Measurements from ENCODE around the gene WDFY1. TPM values are rescaled to one million over a fixed set of nuclear protein-coding genes. Genes with fewer than 3 reads are reported as not detected.

WDFY1 gene
- total RNA-seq, 4 donors from 2014 or later = 40.4 to 99.6 (median 71.6) TPM

DNA sequence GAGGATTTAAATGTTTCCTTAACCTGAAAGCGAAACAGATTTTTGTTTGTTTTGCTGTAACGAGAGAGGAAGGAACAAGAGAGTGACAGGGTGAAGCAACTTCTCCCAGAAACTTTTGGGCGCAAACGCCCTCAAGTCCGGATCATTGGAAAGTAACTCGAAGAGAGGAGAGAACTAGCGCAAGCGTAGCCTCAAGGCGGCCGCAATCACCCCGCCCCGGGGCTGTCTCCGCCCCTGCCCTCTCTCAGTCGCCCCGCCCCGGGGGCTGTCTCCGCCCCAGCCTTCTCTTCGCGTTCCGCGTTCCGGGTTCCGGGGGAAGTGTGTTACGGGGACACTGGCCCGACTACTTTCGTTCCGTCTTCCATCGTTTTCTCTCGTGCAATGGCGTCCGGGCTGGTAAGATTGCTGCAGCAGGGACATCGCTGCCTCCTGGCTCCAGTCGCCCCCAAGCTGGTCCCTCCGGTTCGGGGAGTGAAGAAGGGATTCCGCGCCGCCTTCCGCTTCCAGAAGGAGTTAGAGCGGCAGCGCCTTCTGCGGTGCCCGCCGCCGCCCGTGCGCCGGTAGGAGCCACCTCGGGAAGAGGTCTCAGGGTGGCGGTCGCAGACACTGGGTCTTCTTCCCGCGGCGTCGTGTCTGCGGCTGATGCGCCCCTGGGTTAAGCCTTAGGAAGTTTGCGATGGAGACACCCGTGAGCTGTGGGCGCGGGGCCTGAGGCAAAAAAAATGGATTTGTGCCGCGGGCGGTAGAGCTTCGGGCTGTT lies 12.1 kb upstream of the WDFY1 start, which contains the start of gene MRPL44:
MRPL44 (plus strand) TSS at position 372 of the 760 bp plus-strand sequence; CDS start at position 382, 10 bp downstream.
- Histone ChIP-seq H3K36me3 (no peaks in the 10 kb centered on the region), H3K27me3 (no peaks in the 10 kb centered on the region), H3K27ac (peak within 1 kb of the TSS; percentile 81 to 88 (median 86)), H3K4me1 (peaks cover 21 to 61% (median 50%) of the 10 kb centered on the region in 4 donors), H3K9me3 (no peaks in the 10 kb centered on the region), H3K4me3 (peak within 1 kb of the TSS; percentile 63 to 99 (median 72))
- intact Hi-C loops (cut with DNase I; ENCODE audit: low total_unique reads) = no loop called here
- no peak for TF ChIP-seq EP300 (IDR thresholded peaks at IDR 0.05; ENCODE audit: low read depth)
- peak; percentile 61 to 84 (median 80) for TF ChIP-seq POLR2AphosphoS5 (IDR thresholded peaks at IDR 0.05)
- TF ChIP-seq POLR2A (IDR thresholded peaks at IDR 0.05) = peak; percentile 54
- peak in 1 of 5 experiments; percentile 10 for TF ChIP-seq CTCF (IDR thresholded peaks at IDR 0.05)
- 0% methylated on average over 17 to 32 of the region's 65 CpGs for WGBS, 2 donors (ENCODE audit: low coverage in 1 of 2)
- in situ Hi-C loops (cut with MboI; ENCODE audit: low pct_ligation_motif_present in 1 of 4, low pct_unique_long_range_greater_than_20kb in 1 of 4, low sequenced_read_pairs in 3 of 4) = loop anchor here in 1 of 4 donors (25.0 kb wide), 1 partner anchor 680 kb away; no protein-coding TSS in a partner anchor
- DNase-seq = peak; percentile 98

GRCh38 chr2:223956300-223956699 lies 11.2 kb upstream of the WDFY1 start:
- Histone ChIP-seq H3K27me3 (no peaks in the 10 kb centered on the region), H3K36me3 (no peaks in the 10 kb centered on the region), H3K4me1 (peaks cover 21 to 60% (median 44%) of the 10 kb centered on the region in 4 donors), H3K27ac (peak overlapping the region; percentile 81 to 88 (median 86)), H3K9me3 (no peaks in the 10 kb centered on the region), H3K4me3 (no peak overlapping the region)
- intact Hi-C loops (cut with DNase I; ENCODE audit: low total_unique reads) (no loop called here), in situ Hi-C loops (cut with MboI; ENCODE audit: low pct_ligation_motif_present in 1 of 4, low pct_unique_long_range_greater_than_20kb in 1 of 4, low sequenced_read_pairs in 3 of 4) (loop anchor here in 1 of 4 donors (25.0 kb wide), 1 partner anchor 681 kb away; no protein-coding TSS in a partner anchor)
- no peak for DNase-seq
- 80 to 100% methylated on average over 2 to 4 of the region's 4 CpGs for WGBS, 2 donors (ENCODE audit: low coverage in 1 of 2)
- TF ChIP-seq POLR2AphosphoS5 (IDR thresholded peaks at IDR 0.05) (no peak), CTCF (IDR thresholded peaks at IDR 0.05) (no peak), EP300 (IDR thresholded peaks at IDR 0.05; ENCODE audit: low read depth) (no peak)

GRCh38 chr2:223954401-223954800 lies 9.3 kb upstream of the WDFY1 start:
- no peak overlapping the region for H3K27ac ChIP-seq
- peaks cover 10 to 58% (median 32%) of the 10 kb centered on the region in 4 donors for H3K4me1 ChIP-seq
- in situ Hi-C loops (cut with MboI; ENCODE audit: low pct_ligation_motif_present in 1 of 4, low pct_unique_long_range_greater_than_20kb in 1 of 4, low sequenced_read_pairs in 3 of 4) (loop anchor here in 1 of 4 donors (25.0 kb wide), 1 partner anchor 683 kb away; no protein-coding TSS in a partner anchor), intact Hi-C loops (cut with DNase I; ENCODE audit: low total_unique reads) (no loop called here)
- no peaks in the 10 kb centered on the region for H3K9me3 ChIP-seq
- H3K27me3 ChIP-seq = no peaks in the 10 kb centered on the region
- H3K4me3 ChIP-seq = no peak overlapping the region
- no peak for DNase-seq
- 91% methylated on average over 1 to 3 of the region's 3 CpGs for WGBS, 2 donors (ENCODE audit: low coverage in 1 of 2)
- TF ChIP-seq EP300 (IDR thresholded peaks at IDR 0.05; ENCODE audit: low read depth) = no peak
- no peak for TF ChIP-seq POLR2AphosphoS5 (IDR thresholded peaks at IDR 0.05)
- TF ChIP-seq CTCF (IDR thresholded peaks at IDR 0.05) = no peak
- TF ChIP-seq POLR2A (IDR thresholded peaks at IDR 0.05) = no peak
- H3K36me3 ChIP-seq = no peaks in the 10 kb centered on the region

GRCh38 chr2:223952280-223952968 lies 7.3 kb upstream of the WDFY1 start:
- Histone ChIP-seq H3K9me3 (no peaks in the 10 kb centered on the region), H3K4me1 (peaks cover 0 to 46% (median 17%) of the 10 kb centered on the region in 4 donors), H3K27ac (peak overlapping the region; percentile 38 to 77 (median 66)), H3K27me3 (no peaks in the 10 kb centered on the region), H3K36me3 (no peaks in the 10 kb centered on the region), H3K4me3 (no peak overlapping the region)
- TF ChIP-seq CTCF (IDR thresholded peaks at IDR 0.05) = no peak
- TF ChIP-seq POLR2AphosphoS5 (IDR thresholded peaks at IDR 0.05) = no peak
- TF ChIP-seq EP300 (IDR thresholded peaks at IDR 0.05; ENCODE audit: low read depth) = no peak
- TF ChIP-seq POLR2A (IDR thresholded peaks at IDR 0.05) = no peak
- no peak for DNase-seq
- intact Hi-C loops (cut with DNase I; ENCODE audit: low total_unique reads) = no loop called here
- in situ Hi-C loops (cut with MboI; ENCODE audit: low pct_ligation_motif_present in 1 of 4, low pct_unique_long_range_greater_than_20kb in 1 of 4, low sequenced_read_pairs in 3 of 4) = loop anchor here in 1 of 4 donors (25.0 kb wide), 1 partner anchor 685 kb away; no protein-coding TSS in a partner anchor
- WGBS, 2 donors (ENCODE audit: low coverage in 1 of 2) = 63 to 65% methylated on average over 2 to 6 of the region's 6 CpGs
